Vagina (tissue), 2 donors: ENCODE results near the gene TGDS.
A peak's percentile ranks its signal among the peaks of the same experiment; 100 is the strongest.

Source experiments
- CTCF ChIP-seq, 3 experiments: fragments of 450-650 bp in 2 of 3; fragments of 200-600 bp in 1 of 3; sonication (generic) in 1 of 3; IDR thresholded peaks; one replicate each; pipeline ENCODE4 v1.5.1; 2017 to 2019; ENCODE audit warnings: antibody characterized with exemption in 3 of 3, mild to moderate bottlenecking in 2 of 3, moderate library complexity in 2 of 3
- POLR2A ChIP-seq, 2 donors: fragments of 450-650 bp; IDR thresholded peaks; one replicate each; pipeline ENCODE4 v1.6.1; 2017; ENCODE audit warnings: antibody characterized with exemption in 2 of 2, mild to moderate bottlenecking in 2 of 2, moderate library complexity in 2 of 2

- peak in 1 of 3 experiments; percentile 30 for TF ChIP-seq CTCF (IDR thresholded peaks at IDR 0.05)
- TF ChIP-seq POLR2A (IDR thresholded peaks at IDR 0.05) = peak in 1 of 2 donors; percentile 30
These were observed 46.5 kb downstream of the TGDS start for GRCh38 chr13:94549232-94550061.
